ENCODE measurements around the gene KIRREL3.

DNA sequence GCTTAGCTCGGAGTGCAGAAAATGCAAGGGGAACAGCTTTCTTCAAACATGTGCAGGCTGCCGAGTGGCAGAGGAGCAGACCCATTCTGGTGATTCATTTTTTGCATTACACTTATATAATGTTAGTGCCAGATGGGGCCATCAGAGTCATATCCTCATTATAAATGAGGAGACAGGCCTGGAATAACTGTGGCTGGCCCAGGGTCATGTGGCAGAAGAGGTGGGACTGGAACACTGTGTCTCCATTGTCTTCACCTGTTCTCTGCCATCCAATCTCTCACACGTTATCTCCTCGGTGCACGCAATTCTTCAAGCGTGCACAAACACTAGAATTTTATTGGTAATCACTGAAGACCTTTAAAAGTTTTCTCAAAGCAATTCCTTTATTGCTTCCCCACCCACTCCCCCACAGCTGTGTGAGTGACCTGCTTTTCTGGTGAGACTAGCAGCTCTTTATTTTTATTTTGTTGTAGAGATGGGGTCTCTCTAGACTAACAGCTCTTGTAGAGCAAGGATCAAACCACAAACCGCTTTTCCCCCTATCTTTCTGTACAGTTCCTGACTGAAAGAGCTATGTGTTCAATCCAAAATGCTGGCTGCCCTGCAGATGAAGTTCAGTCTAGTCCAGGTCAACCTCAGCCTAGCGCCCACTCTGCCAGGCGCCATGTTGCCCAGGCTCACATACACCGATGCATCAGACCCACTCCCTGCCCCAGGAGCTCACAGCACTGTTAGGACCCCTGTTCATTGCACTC lies 569.8 kb downstream of the KIRREL3 start:
- TF ChIP-seq POLR2A (IDR thresholded peaks at IDR 0.05; ENCODE audit: low read depth, low read length) (no peak), POLR2AphosphoS5 (IDR thresholded peaks at IDR 0.05; ENCODE audit: low read depth, low read length) (no peak), POU2F2 (IDR thresholded peaks at IDR 0.05; ENCODE audit: low read depth, low read length) (no peak), TAF1 (IDR thresholded peaks at IDR 0.05; ENCODE audit: low read depth, low read length) (no peak), SPI1 (IDR thresholded peaks at IDR 0.05; ENCODE audit: low read depth, low read length) (no peak)
